22Rv1 (cell line): ENCODE measurements around the gene CPXM2.

Experiments used
- H3K27ac ChIP-seq: fragments of 450-650 bp; 2 replicates; pipeline ENCODE4 v1.5.1; 2017
- CTCF ChIP-seq: fragments of 450-650 bp; IDR thresholded peaks from 2 replicates; pipeline ENCODE4 v1.5.1; 2017; ENCODE audit warnings: mild to moderate bottlenecking
- ZFX ChIP-seq: fragments of 450-650 bp; IDR thresholded peaks from 2 replicates; pipeline ENCODE4 v1.6.1; 2017; ENCODE audit warnings: antibody characterized with exemption, borderline replicate concordance

Gene CPXM2

GRCh38 chr10:123890226-123890625 is 1.4 kb downstream of the CPXM2 start:
- TF ChIP-seq CTCF (no peak), ZFX (no peak)
- no peak overlapping the region for H3K27ac ChIP-seq

GRCh38 chr10:123889821-123890220 is 1.8 kb downstream of the CPXM2 start:
- TF ChIP-seq CTCF (no peak), ZFX (no peak)
- no peak overlapping the region for H3K27ac ChIP-seq

- TF ChIP-seq ZFX (no peak), CTCF (no peak)
- no peak overlapping the region for H3K27ac ChIP-seq
These were observed 2.9 kb downstream of the CPXM2 start for GRCh38 chr10:123888751-123889150.

- H3K27ac ChIP-seq = no peak overlapping the region
- TF ChIP-seq CTCF = no peak
These were observed 3.4 kb downstream of the CPXM2 start for GRCh38 chr10:123888256-123888655.

- no peak overlapping the region for H3K27ac ChIP-seq
- TF ChIP-seq ZFX (no peak), CTCF (no peak)
These were observed 5.3 kb downstream of the CPXM2 start for GRCh38 chr10:123886292-123886691.

- no peak for TF ChIP-seq ZFX
- TF ChIP-seq CTCF = no peak
- H3K27ac ChIP-seq = no peak overlapping the region
These were observed 6.0 kb downstream of the CPXM2 start for GRCh38 chr10:123885406-123886170.

- TF ChIP-seq CTCF (no peak), ZFX (no peak)
- no peak overlapping the region for H3K27ac ChIP-seq
These were observed 6.7 kb downstream of the CPXM2 start for GRCh38 chr10:123884907-123885381.
